Caki2 (cell line): ENCODE results near the gene WDR48. TPM values are rescaled to one million over a fixed set of nuclear protein-coding genes. Genes with fewer than 3 reads are reported as not detected.

Experiments
- DNase-seq: peaks from one replicate; pipeline ENCODE4 v3.0.0-alpha.2; 2015; ENCODE audit warnings: low read depth
- in situ Hi-C: cut with HindIII; loops from 2 replicates; pipeline ENCODE4 v1.10.0; 2016; ENCODE audit warnings: low sequenced_read_pairs, low pct_unique_long_range_greater_than_20kb, mixed read lengths
- total RNA-seq: library from RNA; depleted of rRNA; stranded (reverse); fragments of >200 nt; shearing (Covaris generic); gene quantifications from 2 replicates; pipeline ENCODE4 v1.2.3, GENCODE V29; 2014; ENCODE audit warnings: low replicate concordance

WDR48 gene
- total RNA-seq, 1 experiment from 2014 or later, result 17.5 TPM

DNA sequence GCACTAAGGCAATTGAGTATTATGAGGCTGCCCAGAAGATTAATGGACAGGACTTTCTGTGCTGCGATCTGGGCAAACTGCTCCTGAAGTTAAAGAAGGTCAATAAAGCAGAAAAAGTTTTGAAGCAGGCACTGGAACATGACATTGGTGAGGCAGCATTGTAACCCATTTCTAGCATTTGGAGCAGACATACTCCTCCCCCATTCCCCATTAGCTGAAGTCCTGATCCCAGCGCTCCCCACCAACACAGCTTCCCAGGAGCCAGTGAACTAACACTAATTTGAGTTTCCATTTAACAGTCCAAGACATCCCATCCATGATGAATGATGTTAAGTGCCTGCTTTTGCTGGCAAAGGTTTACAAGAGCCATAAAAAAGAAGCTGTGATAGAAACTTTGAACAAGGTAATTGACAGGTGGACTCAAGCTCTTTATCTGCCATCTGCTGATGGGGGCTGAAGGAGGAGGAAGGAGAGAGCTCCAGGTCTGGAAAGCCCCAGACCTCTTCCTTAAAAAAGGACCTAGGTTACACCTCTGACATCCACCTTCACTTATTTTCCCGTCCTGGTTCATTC is 79.0 kb downstream of the WDR48 start:
- DNase-seq, result no peak
- in situ Hi-C loops, result no loop called here

DNA sequence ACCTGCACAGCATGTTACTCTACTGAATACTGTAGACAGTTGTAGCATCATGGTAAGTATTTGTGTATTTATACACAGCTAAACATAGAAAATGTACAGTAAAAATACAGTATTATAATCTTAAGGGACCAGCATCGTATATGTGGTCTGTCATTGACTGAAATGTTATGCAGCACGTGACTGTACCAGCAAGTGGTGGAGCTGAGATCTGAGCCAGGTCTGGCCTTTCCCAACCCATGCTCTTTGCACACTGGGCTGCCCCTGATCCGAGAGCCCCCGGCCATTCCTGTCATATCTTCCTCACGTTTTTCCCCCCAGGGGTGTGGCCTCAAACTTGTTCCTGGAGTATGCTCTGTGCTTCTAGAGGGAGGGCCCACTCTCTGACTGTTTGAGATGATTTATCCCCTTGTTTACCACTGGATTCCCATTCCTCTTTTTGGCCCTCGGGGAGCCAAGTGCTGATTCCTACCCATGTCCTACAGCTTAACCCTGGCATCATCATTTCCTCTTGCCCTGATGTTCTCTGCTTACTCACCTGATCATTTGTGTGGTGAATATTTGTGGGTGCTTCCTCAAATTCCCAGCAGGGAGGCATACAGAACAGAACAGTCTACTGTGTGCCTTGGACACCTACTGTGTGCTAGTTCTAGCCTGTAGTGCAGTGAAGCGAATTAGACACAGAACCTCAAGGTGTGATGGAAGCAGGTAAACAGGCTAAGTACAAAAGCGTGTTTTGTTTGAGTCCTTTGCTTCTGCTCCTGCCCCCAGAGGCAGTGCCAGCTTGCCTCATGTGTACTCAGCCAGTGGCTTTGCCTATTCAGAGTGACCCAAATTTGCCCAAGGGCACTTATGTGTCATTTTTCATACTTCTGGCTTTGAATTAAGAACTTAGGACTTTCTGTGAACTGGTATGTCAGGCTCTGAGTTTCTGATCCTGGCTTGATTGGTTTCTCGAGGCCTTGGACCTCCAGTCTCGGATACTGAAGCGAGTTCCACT is 80.6 kb downstream of the WDR48 start:
- in situ Hi-C loops, result no loop called here
- no peak for DNase-seq

DNA sequence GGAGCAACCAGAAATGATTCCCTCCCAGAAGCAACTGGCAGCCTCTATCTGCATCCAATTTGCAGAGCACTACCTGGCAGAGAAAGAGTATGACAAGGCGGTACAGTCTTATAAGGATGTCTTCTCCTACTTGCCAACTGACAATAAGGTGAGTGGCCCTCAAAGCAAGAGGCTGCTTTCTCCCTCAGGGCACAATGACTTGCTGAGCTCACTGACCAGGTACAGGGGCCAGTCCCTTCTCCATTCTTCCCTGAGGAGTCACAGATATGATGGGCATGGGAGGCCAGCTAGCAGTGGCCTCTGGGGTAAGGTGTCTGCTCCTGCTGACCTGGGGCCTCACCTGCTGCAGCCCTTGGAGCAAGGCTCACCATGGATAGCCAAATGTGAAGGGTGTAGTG is 81.3 kb downstream of the WDR48 start:
- in situ Hi-C loops, result no loop called here

DNA sequence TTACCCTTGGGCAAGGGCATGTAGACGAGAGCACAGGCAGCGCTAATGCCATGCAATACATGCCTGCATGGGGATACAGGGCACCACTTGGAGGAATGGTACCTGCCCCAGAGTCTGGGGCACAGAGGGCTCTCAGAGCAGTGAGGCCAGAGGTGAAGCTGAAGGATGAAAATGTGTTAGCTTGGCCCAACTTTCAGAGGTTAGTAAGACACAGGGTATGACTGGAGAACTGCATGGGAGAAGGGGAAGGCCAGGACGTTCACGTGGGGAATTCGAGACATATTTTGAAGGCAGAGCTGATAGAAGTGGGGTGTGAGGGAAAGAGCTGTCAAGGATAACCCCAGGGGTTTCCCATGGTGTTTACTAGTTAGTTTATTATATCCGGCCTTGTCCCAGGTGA is 82.0 kb downstream of the WDR48 start:
- in situ Hi-C loops, result no loop called here
- no peak for DNase-seq

More for the DNA sequence above, 81.3 kb downstream of the WDR48 start:
- no peak for DNase-seq

DNA sequence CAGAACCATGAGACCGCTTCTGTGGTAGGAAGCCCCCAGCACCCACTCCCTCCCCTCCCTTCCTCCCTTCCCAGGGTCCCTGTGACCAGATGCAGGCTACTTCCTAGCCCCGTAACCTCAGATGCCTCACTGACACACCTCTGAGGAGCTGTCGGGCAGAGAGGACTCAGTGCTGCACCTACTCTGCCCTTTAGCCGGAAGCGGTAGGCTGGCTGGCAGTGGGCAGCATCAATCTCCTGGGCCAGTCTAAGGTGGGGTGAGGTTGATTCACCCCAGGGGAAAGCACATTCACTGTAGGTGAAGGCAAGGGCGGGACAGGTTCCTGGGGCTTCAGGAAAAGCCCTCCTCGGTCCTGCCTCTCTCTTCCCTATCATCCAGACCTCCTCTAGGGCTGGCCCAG is 82.5 kb downstream of the WDR48 start:
- no peak for DNase-seq
- in situ Hi-C loops, result no loop called here

DNA sequence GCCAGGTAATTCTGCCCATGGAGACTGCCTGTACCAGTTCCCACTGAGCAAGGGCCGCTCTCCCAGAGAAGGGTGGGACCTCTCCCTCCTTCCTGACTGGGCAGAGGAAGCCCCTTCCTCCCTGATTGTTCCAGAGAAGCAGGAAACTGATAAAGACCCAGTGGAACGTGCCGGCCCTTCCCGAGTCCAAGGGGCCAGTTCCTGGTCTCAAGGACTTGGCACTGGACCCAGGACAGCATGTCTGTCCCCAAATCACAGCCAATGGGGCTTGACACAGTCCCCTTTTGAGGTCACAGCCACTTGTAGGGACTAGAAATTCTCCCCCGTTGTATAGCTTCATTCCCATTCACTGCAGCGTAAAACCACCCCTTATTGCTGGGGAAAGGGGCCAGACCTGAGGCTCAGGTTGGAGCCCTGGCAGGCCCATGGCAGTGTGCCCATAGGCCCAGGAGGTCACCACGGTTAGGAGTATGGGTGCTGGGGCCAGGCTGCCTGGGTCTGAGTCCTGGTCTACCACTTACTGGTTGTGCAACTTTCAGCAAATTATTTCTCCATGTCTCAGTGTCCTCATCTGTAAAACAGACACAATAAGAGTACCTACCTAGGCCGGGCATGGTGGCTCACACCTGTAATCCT is 83.5 kb downstream of the WDR48 start:
- no peak for DNase-seq
- in situ Hi-C loops, result no loop called here

DNA sequence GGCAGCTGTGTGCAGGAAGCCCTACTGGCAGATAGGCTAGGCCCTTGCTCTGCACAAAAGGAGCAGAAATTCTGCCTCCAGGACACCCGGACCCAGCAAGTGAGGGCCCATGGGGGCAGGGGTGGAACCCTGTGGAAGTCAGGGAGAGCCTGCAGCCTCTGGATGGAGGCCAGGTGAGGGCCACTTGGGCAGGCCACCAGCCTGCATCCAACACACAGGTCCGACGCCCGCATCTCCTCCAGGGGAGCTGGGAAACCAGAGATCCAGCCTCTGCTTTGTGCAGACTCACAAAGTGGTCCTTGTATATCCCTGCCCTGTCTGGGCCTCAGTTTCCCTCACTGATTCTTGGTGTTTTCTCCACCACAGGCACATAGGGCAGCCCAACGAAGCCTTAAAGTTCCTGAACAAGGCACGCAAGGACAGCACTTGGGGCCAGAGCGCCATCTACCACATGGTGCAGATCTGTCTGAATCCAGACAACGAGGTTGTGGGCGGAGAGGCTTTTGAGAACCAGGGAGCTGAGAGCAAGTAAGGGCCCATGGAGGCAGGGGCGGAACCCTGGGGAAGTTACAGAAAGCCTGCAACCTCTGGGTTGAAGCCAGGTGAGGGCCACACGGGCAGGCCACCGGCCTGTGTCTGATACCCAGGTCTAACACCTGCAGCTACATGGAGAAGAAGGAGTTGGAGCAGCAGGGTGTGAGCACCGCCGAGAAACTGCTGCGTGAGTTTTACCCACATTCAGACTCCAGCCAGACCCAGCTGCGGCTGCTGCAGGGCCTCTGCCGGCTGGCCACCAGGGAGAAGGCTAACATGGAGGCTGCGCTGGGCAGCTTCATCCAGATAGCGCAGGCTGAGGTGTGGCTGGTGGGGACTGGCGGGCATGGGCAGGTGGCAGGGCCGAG is 85.0 kb downstream of the WDR48 start:
- DNase-seq, result no peak
- in situ Hi-C loops, result no loop called here

DNA sequence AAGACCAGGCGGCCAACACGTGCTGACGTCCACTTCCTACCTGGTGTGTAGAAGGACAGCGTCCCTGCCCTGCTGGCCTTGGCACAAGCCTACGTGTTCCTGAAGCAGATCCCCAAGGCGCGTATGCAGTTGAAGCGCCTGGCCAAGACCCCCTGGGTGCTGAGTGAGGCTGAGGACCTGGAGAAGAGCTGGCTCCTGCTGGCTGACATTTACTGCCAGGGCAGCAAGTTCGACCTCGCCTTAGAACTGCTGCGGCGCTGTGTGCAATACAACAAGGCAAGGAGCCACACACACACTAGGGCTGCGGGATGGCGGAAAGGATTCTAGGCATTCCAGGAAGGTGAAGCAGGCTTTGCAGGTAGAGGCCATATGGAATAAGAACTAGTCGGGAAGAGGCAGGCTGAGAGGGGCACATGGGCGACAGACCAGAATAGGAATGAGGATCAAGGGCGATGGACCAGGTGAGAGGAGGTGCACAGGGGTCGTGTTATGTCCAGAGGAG is 85.7 kb downstream of the WDR48 start:
- DNase-seq, result no peak
- in situ Hi-C loops, result no loop called here

DNA sequence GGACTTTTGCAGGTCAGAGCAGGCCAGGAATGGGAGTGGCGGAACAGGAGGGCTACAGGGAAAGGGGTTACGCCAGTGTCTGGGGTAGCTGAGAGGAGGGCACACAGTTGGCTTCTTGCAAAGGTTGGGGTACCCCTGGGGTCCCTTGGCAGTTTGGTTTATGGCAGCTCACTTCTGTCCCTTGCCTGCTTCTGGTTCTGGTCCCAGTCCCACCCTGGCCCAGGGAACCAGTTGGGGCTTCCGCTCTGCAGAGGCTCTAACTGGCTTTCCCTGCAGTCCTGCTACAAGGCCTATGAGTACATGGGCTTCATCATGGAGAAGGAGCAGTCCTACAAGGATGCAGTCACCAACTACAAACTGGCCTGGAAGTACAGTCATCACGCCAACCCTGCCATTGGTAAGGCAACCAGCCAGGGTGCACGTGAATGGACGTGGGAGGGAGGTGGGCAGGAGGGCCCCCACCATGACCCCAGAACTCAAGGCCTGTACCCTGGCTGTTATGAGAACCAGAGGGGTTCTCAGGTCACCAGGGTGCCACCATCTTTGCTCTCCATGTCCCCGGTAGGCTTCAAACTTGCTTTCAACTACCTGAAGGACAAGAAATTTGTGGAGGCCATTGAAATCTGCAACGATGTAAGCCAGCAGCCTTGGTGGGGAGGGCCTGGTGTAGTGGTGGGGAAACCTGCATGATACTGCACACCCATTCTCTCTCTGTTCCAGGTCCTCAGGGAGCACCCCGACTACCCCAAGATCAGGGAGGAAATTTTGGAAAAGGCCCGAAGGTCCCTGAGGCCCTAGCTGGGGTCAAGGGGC is 86.4 kb downstream of the WDR48 start:
- no peak for DNase-seq
- in situ Hi-C loops, result no loop called here

DNA sequence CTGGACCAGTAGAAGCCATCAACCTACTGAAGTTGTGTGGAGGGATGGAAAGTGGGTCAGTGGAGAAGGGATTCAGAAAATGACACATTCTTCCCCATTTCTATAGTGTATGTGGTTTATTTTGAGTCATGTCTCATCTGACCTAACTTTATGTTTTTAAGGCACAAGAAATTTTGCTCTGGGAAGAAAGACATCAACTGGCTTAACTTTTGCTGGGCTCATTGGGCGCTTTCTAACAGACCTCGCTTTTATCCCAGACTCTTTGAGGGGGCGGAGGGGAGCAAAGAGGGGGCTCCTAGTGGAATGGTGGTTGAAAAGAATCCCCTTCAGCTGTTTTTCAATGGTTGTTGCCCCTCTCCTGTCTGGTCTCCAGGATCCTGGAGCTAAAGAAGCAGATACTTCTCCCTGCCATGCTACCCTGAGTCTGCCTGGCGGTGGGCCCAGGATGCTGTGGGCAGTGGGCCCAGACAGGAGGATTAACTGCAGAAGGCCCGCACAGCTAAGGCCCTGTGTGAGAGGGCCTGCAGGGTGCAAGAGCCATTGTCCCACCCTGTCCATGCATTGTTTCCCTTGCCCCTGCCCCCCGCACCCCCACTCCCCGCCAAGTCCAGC is 87.1 kb downstream of the WDR48 start:
- in situ Hi-C loops, result no loop called here
- no peak for DNase-seq

DNA sequence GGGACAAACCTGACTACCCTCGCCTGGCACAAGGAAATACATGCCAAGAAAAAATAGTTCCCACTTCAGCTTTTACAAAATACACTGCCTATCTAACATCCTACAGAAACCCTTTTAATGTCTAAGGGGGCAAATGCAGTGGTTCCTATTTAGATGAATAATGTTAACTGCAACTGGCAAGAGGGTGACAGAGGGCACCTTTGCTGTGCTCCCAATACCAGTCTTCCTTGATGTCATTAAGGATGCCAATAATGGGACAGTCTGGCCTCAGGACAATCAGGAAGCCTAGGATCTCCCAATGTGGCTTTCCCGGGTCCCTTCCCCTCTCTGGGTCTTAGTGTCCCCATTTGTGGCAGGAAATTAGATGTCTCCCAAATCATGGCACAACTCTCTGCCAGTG is 87.6 kb downstream of the WDR48 start:
- in situ Hi-C loops, result no loop called here
- no peak for DNase-seq

DNA sequence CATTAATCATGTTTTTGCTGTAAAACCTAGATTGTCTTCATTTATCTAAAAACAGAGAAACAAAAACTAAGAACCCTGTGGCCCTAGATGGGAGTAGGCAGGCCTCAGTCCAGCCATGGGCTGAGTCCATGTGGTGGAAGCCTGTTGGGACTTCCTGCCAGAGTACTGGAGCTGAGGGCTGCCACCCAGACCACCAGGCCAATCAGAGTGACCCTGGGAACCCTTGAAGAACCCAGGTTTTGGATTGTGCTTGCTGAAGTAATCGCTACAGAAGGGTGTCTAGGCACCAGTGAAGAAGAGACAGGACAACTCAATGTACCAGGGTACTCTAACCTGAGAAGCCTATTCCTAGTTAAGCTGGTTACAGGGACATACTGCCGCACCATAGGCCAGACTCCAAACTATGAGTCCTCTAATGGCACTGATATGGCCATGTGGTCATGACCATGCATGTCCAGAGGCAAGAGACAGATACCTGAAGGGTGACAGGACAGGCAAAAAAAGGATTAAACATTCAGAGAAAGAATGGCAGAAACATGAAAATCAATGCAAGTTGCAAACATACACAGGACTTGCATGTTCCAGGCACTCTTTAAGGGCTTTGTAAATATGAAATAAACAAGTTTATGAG is 88.6 kb downstream of the WDR48 start:
- in situ Hi-C loops, result no loop called here
- no peak for DNase-seq

DNA sequence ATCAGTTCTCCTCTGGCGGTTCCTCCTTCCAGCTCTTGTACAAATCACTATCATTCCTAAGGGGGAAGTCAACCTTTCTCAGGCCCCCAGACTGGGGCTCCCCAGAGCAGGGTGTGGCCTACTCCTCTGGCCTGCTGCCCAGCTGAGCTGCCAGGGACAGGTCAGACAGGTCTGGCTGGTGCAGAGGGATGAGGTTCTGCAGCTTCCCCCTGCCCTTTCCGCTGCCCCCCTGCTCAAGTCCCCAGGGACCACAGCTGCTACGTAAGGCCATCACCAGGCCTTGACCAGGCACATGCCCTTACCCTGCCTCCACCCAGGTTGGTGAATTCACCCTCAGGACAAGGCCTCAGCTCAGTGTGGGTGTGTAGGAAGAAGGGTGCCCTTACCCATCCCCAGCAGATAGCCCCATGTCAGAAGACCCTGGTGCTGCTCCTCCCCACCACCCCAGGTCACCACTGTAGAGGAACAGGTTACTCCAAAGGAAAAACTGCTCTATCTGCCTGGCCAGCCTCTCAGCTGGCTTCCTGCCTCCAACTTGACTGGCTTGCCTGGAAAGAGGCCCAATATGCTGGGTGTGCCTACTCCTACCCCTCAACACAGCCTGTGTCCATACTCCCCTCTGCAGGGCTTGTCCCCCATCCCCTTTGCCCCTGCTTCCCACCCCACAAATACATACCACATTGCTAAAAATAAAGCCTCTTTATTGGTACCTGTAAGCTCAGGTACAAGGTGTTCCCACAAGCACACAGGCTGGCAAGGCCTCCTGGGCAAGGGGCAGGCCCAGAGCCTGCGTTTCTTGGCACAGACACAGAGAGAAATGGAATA is 89.6 kb downstream of the WDR48 start:
- in situ Hi-C loops, result no loop called here
- DNase-seq, result peak; percentile 9

DNA sequence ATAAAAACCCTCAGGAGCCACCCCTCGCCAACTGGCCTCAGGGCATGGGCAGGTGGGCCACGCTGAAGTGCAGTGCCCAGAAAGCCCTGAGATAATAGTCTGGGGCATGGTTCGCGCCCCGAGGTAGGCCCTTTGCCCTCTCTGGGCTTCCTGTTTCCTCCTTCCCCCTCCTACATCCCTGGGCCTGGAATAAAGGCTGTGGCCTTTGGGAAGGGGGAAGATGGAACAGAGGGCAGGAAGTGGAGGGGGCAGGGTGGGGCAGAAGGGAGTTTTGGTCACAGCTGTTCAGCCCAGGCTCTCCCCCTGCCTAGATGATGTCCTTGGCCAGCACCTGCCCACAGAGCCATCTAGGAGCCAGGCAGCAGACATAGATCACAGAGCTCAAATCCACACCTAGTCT is 90.3 kb downstream of the WDR48 start:
- in situ Hi-C loops, result no loop called here
- DNase-seq, result no peak

DNA sequence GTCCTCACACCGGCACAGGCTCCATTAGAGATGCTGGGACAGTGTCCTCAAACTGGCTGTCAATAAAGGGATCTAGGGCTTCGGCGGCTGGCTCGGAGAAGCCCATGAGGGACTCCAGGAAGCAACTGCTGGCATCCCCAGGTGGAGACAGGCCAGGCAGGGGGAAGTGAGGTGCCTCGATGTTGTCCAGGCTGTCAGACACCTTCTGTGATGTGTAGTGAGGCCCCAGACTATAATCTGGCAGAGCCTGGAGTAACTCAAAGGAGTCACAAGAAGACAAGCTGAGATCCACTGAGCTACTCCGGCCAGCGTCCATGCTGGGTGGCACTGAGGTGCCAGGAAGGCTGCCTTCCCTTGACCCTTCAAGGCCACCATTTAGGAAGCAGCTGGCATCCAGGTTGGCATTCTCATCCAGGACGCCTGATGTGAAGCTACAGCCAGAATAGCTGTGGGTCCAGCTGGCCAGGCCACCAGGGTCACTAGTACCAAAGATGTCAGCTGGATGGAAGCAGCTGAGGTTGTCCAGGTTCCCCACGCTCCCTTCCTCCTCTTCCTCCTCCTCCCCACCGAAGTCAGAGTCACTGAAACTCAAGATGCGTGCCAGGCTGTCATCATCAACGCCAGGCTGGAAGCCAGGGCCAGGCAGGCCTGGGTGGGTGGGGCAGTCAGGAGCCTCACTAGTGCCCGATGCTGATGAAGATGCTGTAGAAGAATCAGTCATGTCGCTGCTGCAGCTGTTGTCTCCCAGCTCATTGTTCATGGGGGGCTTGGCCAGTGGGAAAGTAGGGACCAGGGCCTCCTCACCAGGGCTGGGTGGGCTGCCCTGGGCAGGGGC is 91.5 kb downstream of the WDR48 start:
- in situ Hi-C loops, result no loop called here
- no peak for DNase-seq
